GM12878 (cell line): ENCODE measurements around the gene PSAPL1. TPM values are rescaled to one million over a fixed set of nuclear protein-coding genes. Genes with fewer than 3 reads are reported as not detected.

Experiments
- ATAC-seq: fragments of 200-7000 bp; cut with Tn5 transposase; 3 replicates; pipeline ENCODE4 v1.9.1; 2020; ENCODE audit warnings: mild to moderate bottlenecking, moderate library complexity
- BruUV-seq: library from RNA; stranded (reverse); fragments of 400-500 nt; replicated peaks from 2 replicates; lab custom pipeline; 2021; lab: Mats Ljungman, UMichigan
- CTCF ChIA-PET: fragments of 300-600 bp; sonication (Branson Sonifier 250); formaldehyde crosslinking; extraction: SDS; loops from one replicate; lab custom pipeline; 2021; ENCODE audit warnings: inconsistent platforms; lab: Yijun Ruan, JAX
- POLR2A ChIA-PET: fragments of 350-600 bp; formaldehyde crosslinking; extraction: SDS; loops from one replicate; lab custom pipeline; 2021; ENCODE audit warnings: inconsistent platforms; lab: Charles Lee
- RAD21 ChIA-PET: fragments of 300-600 bp; sonication (Branson Sonifier 250); formaldehyde crosslinking; loops from one replicate; lab custom pipeline; 2023; ENCODE audit warnings: antibody characterized with exemption; ENCODE audit not compliant: unreplicated experiment; lab: Charles Lee
- SMC1A ChIA-PET: fragments of 300-600 bp; sonication (Branson Sonifier 250); formaldehyde crosslinking; loops from one replicate; lab custom pipeline; 2023; ENCODE audit not compliant: unreplicated experiment, uncharacterized antibody; lab: Charles Lee
- DNase-seq: peaks from one replicate; pipeline ENCODE4 v3.0.0-alpha.2; 2011; ENCODE audit warnings: low read depth, low spot score
- FAIRE-seq: peaks from 3 replicates; lab custom pipeline; 2011; peaks lifted over from hg19 to GRCh38; lab: Jason Lieb, UNC
- H2AFZ ChIP-seq: 2 replicates; pipeline ENCODE4 v1.6.0; 2011; ENCODE audit warnings: low read depth, low read length, control low read depth; ENCODE audit not compliant: control insufficient read depth
- H3K27ac ChIP-seq: 2 replicates; pipeline ENCODE4 v1.5.1; 2011; ENCODE audit warnings: control low read depth; ENCODE audit not compliant: control insufficient read depth, insufficient read depth
- H3K27me3 ChIP-seq, 2 experiments: replicated peaks in 1 of 2; 2 replicates each; pipeline versions ENCODE4 v1.6.0 to v1.6.1; 2011; ENCODE audit warnings: low read length in 1 of 2; ENCODE audit not compliant: control insufficient read depth in 2 of 2, insufficient read depth in 2 of 2
- H3K36me3 ChIP-seq, 2 experiments: 2 replicates each; pipeline ENCODE4 v1.5.1; 2011; ENCODE audit warnings: low read length in 1 of 2; ENCODE audit not compliant: control insufficient read depth in 2 of 2, insufficient read depth in 2 of 2
- H3K4me1 ChIP-seq: 2 replicates; pipeline ENCODE4 v1.6.1; 2011; ENCODE audit warnings: mild to moderate bottlenecking, low read length, moderate library complexity, mixed read lengths; ENCODE audit not compliant: control insufficient read depth, insufficient read depth
- H3K4me2 ChIP-seq: 2 replicates; pipeline ENCODE4 v1.6.0; 2011; ENCODE audit warnings: control low read depth; ENCODE audit not compliant: control insufficient read depth, insufficient read depth
- H3K4me3 ChIP-seq: fragments of 200-600 bp; sonication (generic); 2 replicates; pipeline ENCODE4 v1.5.1; 2016
- H3K79me2 ChIP-seq: 2 replicates; pipeline ENCODE4 v1.6.0; 2011; ENCODE audit warnings: low read length; ENCODE audit not compliant: control insufficient read depth, insufficient read depth
- H3K9ac ChIP-seq: 2 replicates; pipeline ENCODE4 v1.8.0; 2011; ENCODE audit warnings: low read length, control low read depth, mixed read lengths; ENCODE audit not compliant: control insufficient read depth, insufficient read depth
- H3K9me3 ChIP-seq: replicated peaks from 3 replicates; pipeline ENCODE4 v1.5.1; 2011; ENCODE audit warnings: mild to moderate bottlenecking, low read length; ENCODE audit not compliant: control insufficient read depth, insufficient read depth
- H4K20me1 ChIP-seq: 2 replicates; pipeline ENCODE4 v1.6.0; 2011; ENCODE audit not compliant: control insufficient read depth, insufficient read depth
- ATF3 ChIP-seq: IDR thresholded peaks from 2 replicates; pipeline ENCODE4 v1.6.1; 2011; ENCODE audit warnings: low read depth, mild to moderate bottlenecking, low read length, moderate library complexity, borderline replicate concordance; ENCODE audit errors: extremely low read depth
- BHLHE40 ChIP-seq, 2 experiments: fragments of 450-650 bp in 1 of 2; IDR thresholded peaks; 2 replicates each; pipeline ENCODE4 v1.6.1; 2011 to 2017; ENCODE audit warnings: low read depth in 2 of 2, borderline replicate concordance in 1 of 2, improper control_type of control experiment in 1 of 2, low read length in 1 of 2, mild to moderate bottlenecking in 1 of 2
- CBX5 ChIP-seq: sonication (generic); IDR thresholded peaks from 2 replicates; pipeline ENCODE4 v1.6.1; 2016; ENCODE audit warnings: low read depth, moderate library complexity, mild to moderate bottlenecking, inconsistent platforms
- CHD2 ChIP-seq: IDR thresholded peaks from 2 replicates; pipeline ENCODE4 v1.6.1; 2011; ENCODE audit warnings: low read depth, low read length, improper control_type of control experiment, borderline replicate concordance
- CHD4 ChIP-seq: fragments of 200-600 bp; sonication (generic); IDR thresholded peaks from 2 replicates; pipeline ENCODE4 v1.6.1; 2016; ENCODE audit warnings: mild to moderate bottlenecking
- CREM ChIP-seq: IDR thresholded peaks from 2 replicates; pipeline ENCODE4 v1.6.1; 2014; ENCODE audit warnings: antibody characterized with exemption, low read depth
- E2F8 ChIP-seq: fragments of 450-650 bp; IDR thresholded peaks from 2 replicates; pipeline ENCODE4 v1.6.1; 2018; ENCODE audit warnings: mild to moderate bottlenecking, low read depth, moderate library complexity; ENCODE audit not compliant: partially characterized antibody
- HCFC1 ChIP-seq: fragments of 150-350 bp; IDR thresholded peaks from 2 replicates; pipeline ENCODE4 v1.6.1; 2014; ENCODE audit warnings: low read length
- IRF3 ChIP-seq: fragments of 450-650 bp; IDR thresholded peaks from 2 replicates; pipeline ENCODE4 v1.6.1; 2014; ENCODE audit warnings: mild to moderate bottlenecking
- IRF5 ChIP-seq: fragments of 450-650 bp; IDR thresholded peaks from 2 replicates; pipeline ENCODE4 v1.6.1; 2017; ENCODE audit warnings: borderline replicate concordance
- NR2C2 ChIP-seq: IDR thresholded peaks from 2 replicates; pipeline ENCODE4 v1.6.1; 2011; ENCODE audit warnings: borderline replicate concordance, low read depth; ENCODE audit not compliant: control insufficient read depth, insufficient read length
- NRF1 ChIP-seq: conservative IDR thresholded peaks from 2 replicates; pipeline ENCODE4 v1.6.1; 2011; ENCODE audit warnings: mild to moderate bottlenecking, low read depth, low read length, improper control_type of control experiment
- PKNOX1 ChIP-seq: fragments of 450-650 bp; IDR thresholded peaks from 2 replicates; pipeline ENCODE4 v1.6.1; 2016; ENCODE audit warnings: mild to moderate bottlenecking
- RBBP5 ChIP-seq: fragments of 200-600 bp; sonication (generic); conservative IDR thresholded peaks from 2 replicates; pipeline ENCODE4 v1.6.1; 2016
- TCF3 ChIP-seq: IDR thresholded peaks from 2 replicates; pipeline ENCODE4 v1.6.1; 2012; ENCODE audit warnings: low read depth, mild to moderate bottlenecking, low read length, borderline replicate concordance; ENCODE audit not compliant: insufficient read depth
- ZBED1 ChIP-seq: IDR thresholded peaks from 2 replicates; pipeline ENCODE4 v1.6.1; 2016; ENCODE audit warnings: borderline replicate concordance
- WGBS: methylation state at CpG from one replicate; pipeline ENCODE4 v1.1.6; 2016; ENCODE audit warnings: low lambda C conversion rate; ENCODE audit not compliant: insufficient replicate concordance, insufficient coverage; ENCODE audit errors: missing lambda C conversion rate; 5-methylcytosine and 5-hydroxymethylcytosine counted together
- in situ Hi-C: fragments of 300-500 bp; cut with MboI; formaldehyde crosslinking; loops from 9 replicates; pipeline ENCODE4 v1.14.3; 2018; ENCODE audit warnings: mixed read lengths
- intact Hi-C: fragments of 100-400 bp; cut with micrococcal nuclease; formaldehyde crosslinking; loops from one replicate; pipeline ENCODE4 v1.14.2; 2022; ENCODE audit not compliant: unreplicated experiment
- polyA plus RNA-seq, 11 experiments: library from polyadenylated mRNA; depleted of rRNA in 4 of 11; unstranded in 6 of 11; stranded (reverse) in 5 of 11; fragments of >200 nt; fragmentation: Nextera tagmentation in 4 of 11; fragmentation: Illumina TruSeq in 1 of 11; extraction: Ambion mirVana in 4 of 11; extraction: Trizol in 1 of 11; gene quantifications; 1 replicate in 1 of 11; 2 replicates in 10 of 11; pipeline versions ENCODE4 v1.2.1 to v1.2.3, GENCODE V29; 2011 to 2016; ENCODE audit warnings: inconsistent platforms in 2 of 11, missing spikeins in 2 of 11, low read depth in 1 of 11
- total RNA-seq, 4 experiments: library from RNA; depleted of rRNA in 3 of 4; stranded (reverse); fragments of >200 nt in 3 of 4; fragmentation: Illumina TruSeq in 1 of 4; extraction: Trizol in 1 of 4; gene quantifications; 2 replicates each; pipeline versions ENCODE4 v1.2.1 to v1.2.3, GENCODE V29; 2013 to 2021

Gene PSAPL1
- total and polyA plus RNA-seq, 10 of the 15 experiments (the other 5 are each of a cell fraction or from before 2014, with no cell fraction given), result not detected

GRCh38 chr4:7432531-7433375, 2.0 kb downstream of the PSAPL1 start:
- intact Hi-C loops, result no loop called here
- Histone ChIP-seq H3K9me3 (no peaks in the 10 kb centered on the region), H2AFZ (no peak overlapping the region), H4K20me1 (no peaks in the 10 kb centered on the region), H3K79me2 (no peaks in the 10 kb centered on the region), H3K4me3 (no peak overlapping the region), H3K36me3 (no peaks in the 10 kb centered on the region), H3K4me1 (no peaks in the 10 kb centered on the region), H3K27ac (no peak overlapping the region)
- ATAC-seq (no peak), DNase-seq (no peak), FAIRE-seq (no peak)
- POLR2A ChIA-PET, result no interaction called here
- WGBS, result 53% methylated on average over 23 of the region's 23 CpGs
- SMC1A ChIA-PET, result no interaction called here
- RAD21 ChIA-PET, result no interaction called here
- no TSS peak for BruUV-seq
- TF ChIP-seq TCF3 (no peak), CBX5 (no peak), CREM (no peak), E2F8 (no peak), CHD2 (no peak), NRF1 (no peak), HCFC1 (no peak), IRF3 (no peak), BHLHE40 (IDR thresholded peaks at IDR 0.05; ENCODE audit: borderline replicate concordance in 1 of 2, low read depth in 2 of 2, low read length in 1 of 2) (no peak), PKNOX1 (no peak), ZBED1 (no peak), ATF3 (no peak), IRF5 (no peak), CHD4 (no peak), NR2C2 (no peak), RBBP5 (no peak)
- TF ChIP-seq, all 136 proteins: peak for 0
- Histone ChIP-seq H3K27me3 (no peaks in the 10 kb centered on the region; a peak in 1 of 4 replicates), H3K9ac (no peak overlapping the region), H3K4me2 (no peak overlapping the region)
- CTCF ChIA-PET, result no interaction called here
- in situ Hi-C loops, result no loop called here
